AG09309 (cell line): ENCODE measurements around the gene PKDCC.
"Not testable (repeated sequence)": the region's sequence is repeated elsewhere in the genome, so short reads cannot be mapped to it uniquely, and the experiment has no call there.

Source experiments
- DNase-seq: peaks from one replicate; pipeline ENCODE4 v3.0.0-alpha.2; 2010; ENCODE audit warnings: low read depth
- H3K4me3 ChIP-seq: 2 replicates; pipeline ENCODE4 v1.5.1; 2011; ENCODE audit warnings: mild to moderate bottlenecking, low read depth, low read length, moderate library complexity; ENCODE audit not compliant: control insufficient read depth
- TF ChIP-seq, protein P1 (sequence below): IDR thresholded peaks from 2 replicates; pipeline ENCODE4 v1.5.1; 2011; ENCODE audit warnings: mild to moderate bottlenecking, low read depth, low read length, inconsistent platforms; ENCODE audit not compliant: insufficient read depth, control insufficient read depth; ENCODE audit errors: missing control alignments

PKDCC gene

DNA sequence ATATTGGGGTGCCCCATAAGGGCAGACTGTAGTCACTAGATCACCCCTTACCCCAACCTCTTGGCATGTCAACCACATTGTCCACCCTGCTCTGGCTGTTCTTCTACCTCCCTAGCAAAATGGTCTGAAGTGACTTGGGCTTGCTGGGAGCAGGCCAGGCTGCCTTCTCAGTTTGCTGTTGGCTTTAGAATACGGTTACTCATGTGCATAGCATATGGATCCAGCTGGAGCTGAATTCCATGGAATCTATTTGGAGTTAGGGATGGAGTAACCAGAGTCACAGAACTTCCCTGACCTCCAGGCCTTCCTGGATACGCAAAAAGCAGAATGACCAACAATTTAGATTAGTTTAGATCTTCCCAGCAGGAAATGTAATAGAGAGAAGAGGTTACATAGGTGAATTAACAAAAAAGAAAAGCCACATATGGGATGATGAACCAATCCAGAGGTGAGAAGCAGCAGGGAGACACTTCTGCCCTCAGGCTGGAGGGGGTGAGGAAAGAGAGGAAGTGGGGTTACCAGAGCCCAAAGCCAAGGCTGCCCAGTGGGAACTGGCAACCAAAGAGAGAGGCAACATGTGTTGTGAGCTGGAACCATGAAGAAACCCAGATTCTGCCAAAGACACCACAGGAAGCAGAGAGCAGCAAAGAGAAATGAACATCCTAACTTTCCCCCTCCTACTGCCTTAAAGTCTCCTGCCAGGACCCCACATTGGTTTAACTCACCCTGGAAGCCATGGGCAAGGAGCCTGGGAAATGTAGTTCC lies 26.1 kb downstream of the PKDCC start:
- no peak overlapping the region for H3K4me3 ChIP-seq
- TF ChIP-seq, protein P1, sequence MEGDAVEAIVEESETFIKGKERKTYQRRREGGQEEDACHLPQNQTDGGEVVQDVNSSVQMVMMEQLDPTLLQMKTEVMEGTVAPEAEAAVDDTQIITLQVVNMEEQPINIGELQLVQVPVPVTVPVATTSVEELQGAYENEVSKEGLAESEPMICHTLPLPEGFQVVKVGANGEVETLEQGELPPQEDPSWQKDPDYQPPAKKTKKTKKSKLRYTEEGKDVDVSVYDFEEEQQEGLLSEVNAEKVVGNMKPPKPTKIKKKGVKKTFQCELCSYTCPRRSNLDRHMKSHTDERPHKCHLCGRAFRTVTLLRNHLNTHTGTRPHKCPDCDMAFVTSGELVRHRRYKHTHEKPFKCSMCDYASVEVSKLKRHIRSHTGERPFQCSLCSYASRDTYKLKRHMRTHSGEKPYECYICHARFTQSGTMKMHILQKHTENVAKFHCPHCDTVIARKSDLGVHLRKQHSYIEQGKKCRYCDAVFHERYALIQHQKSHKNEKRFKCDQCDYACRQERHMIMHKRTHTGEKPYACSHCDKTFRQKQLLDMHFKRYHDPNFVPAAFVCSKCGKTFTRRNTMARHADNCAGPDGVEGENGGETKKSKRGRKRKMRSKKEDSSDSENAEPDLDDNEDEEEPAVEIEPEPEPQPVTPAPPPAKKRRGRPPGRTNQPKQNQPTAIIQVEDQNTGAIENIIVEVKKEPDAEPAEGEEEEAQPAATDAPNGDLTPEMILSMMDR = no peak
- no peak for DNase-seq

DNA sequence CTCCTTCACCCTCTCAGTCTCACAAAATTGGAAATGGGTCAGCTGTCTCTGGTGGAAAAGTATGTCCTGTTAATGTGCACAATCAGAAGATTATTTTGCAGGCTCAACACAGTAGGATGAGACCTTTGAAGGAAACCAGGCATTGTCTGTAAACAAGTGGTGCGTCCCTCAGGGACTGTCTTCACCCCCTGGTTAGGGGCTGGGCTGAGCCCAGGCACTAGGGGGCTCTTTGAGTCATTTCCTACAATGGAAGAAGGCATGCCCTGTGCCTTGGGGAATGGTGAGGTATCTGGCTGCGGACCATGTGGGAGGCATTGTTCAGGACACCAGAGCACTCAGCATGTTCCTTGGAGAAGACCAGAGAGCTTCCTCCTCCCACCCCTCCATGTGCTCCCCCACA lies 26.8 kb downstream of the PKDCC start:
- DNase-seq = no peak
- TF ChIP-seq, protein P1 = no peak
- no peak overlapping the region for H3K4me3 ChIP-seq

DNA sequence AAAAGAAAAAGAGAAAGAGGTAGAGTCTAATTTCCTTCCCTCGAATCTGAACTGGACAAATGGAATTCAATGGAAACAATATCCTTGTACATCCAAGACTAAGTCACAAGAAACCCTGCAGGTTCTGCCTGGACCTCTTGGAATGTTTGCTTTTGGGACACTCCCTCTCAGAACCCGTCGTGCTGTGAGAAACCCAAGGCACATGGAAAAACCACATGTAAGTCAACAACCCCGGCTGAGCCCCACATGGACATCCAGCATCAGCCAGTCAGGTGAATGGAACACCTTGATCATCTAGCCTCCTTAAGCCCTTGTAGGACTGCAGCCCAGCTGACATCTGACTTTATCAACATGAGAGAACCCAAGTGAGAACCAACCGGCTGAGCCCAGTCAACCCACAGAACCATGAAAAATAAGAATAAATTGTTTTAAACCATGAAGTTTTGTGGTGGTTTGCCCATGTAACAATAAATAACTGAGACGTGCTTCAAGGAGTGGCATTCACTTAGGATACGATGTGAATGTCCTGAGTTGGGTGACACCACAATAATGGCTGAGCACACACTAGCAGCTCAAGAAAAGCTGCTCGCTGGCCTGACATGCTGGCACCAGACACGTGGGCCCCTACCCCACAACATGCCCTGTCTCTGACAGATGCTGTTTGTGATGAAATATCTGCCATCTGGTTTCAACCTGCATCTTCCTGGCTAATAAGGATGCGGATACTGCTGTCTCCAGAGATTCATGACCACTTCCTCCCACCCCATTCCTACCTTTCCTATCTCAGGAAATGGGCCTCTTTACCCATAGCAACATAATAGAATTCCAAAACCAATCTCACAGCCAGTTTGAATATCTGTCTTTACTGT lies 28.8 kb downstream of the PKDCC start:
- TF ChIP-seq, protein P1 = no peak
- DNase-seq = no peak
- H3K4me3 ChIP-seq = no peak overlapping the region

DNA sequence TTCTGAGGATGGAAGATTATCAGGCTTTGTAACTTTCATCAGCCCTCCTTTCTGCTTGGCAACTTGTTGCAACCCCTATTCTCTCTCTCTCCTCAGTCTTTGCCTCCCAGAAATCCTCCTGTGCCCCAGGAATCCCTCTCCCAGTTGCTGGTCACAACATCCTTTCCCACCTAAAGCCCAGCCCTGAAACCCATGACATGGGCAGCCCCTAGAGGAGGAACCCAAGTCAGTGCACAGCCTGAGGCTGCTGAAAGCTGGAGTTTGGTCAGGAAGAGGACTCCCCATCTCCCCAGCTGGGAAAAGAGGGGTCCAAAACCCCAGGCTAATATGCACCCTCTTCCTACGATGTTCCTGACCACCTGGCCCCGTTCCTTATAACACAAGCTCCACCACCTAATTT lies 29.5 kb downstream of the PKDCC start:
- TF ChIP-seq, protein P1 = peak; percentile 30
- DNase-seq = no peak
- H3K4me3 ChIP-seq = no peak overlapping the region

DNA sequence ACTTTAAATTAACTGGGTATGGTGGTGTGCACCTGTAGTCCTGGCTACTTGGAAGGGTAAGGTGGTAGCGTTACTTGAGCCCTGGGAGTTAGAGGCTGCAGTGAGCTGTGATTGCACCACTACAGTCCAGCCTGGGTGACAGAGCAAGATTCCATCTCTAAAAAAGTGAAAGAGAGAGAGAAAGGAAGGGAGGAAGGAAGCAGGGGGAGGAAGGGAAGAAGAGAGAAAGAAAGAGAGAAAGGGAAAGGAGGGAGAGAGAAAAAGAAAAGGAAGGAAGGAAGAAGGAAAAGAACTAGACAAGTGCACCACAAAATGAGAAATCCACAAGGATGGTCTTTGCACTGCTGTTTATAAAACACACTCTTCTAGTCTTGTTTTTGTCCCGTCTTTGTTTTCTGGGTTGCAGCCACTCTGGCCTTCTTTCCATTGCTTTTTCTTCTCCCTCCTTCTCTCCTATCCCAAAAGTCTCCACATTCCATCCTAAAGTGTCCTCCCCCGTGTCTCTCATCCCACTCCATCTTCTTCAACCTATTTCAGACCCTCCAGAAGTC lies 32.0 kb downstream of the PKDCC start:
- H3K4me3 ChIP-seq = no peak overlapping the region
- TF ChIP-seq, protein P1 = no peak
- DNase-seq = no peak

DNA sequence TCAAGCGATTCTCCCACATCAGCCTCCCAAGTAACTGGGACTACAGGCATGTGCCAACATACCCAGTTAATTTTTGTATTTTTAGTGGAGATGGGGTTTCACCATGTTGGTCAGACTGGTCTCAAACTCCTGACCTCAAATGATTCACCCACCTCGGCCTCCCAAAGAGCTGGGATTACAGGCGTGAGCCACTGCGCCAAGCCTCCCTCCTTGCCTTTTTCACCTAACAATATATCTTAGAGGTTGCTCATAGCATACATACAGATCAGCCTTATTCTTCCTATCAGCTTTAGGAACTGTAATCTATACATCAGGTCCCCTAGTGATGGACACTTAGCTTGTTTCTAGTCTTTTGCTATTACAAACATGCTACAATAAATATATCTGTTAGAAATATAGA lies 33.3 kb downstream of the PKDCC start:
- DNase-seq, H3K4me3 ChIP-seq: not testable (repeated sequence)

DNA sequence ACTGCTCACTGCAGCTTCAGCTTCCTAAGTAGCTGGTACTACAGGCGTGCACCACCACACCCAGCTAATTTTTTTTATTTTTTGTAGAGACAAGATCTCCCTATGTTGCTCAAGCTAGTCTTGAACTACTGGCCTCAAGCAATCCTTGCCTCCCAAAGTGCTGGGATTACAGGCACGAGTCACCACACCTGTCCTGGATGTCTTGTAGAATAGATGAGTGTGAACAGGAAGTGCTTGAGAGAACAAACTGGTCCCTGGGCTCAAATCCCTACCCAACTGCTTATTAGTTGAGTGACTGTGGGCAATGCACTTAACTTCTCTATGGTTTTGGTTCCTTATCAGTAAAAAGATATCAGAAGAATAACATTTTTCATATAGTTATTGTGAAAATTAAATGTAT lies 34.2 kb downstream of the PKDCC start:
- TF ChIP-seq, protein P1 = no peak
- DNase-seq = no peak
- H3K4me3 ChIP-seq = no peak overlapping the region
